HG03520 (cell line): Measurements from ENCODE around the gene VAX1.
"Not testable (repeated sequence)": the region's sequence is repeated elsewhere in the genome, so short reads cannot be mapped to it uniquely, and the experiment has no call there.

Source experiments
- ATAC-seq: cut with Tn5 transposase; IDR thresholded peaks from one replicate; pipeline ENCODE4 v1.9.1; 2021; ENCODE audit warnings: mild to moderate bottlenecking, moderate library complexity; ENCODE audit not compliant: unreplicated experiment

Gene VAX1

DNA sequence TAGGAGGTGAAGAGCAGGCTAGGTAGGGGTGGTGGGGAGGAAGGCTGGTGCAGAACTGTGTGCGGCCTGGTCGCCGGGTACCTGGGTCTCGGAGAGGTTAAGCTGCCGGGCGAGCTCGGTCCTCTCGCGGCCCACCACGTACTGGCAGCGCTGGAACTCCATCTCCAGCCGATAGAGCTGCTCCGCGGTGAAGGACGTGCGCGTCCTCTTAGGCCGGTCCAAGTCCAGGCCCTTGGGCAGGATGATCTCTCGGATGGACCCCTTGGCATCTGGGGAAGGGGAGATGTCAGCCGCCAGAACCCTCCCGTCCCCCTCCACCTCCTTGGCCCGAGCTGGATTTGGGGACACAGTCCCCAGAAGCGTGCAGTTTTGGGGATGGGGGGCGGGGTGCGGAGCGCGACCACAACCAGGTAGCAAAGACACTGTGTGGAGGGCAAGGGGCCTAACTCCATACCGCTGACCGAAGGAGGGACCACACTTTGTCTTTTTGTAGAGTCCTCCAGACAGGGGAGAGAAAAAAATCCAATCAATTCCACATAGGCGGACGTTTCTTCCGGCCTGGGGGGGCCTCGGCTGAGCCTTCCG, 1.6 kb downstream of the VAX1 start:
- ATAC-seq = no peak

DNA sequence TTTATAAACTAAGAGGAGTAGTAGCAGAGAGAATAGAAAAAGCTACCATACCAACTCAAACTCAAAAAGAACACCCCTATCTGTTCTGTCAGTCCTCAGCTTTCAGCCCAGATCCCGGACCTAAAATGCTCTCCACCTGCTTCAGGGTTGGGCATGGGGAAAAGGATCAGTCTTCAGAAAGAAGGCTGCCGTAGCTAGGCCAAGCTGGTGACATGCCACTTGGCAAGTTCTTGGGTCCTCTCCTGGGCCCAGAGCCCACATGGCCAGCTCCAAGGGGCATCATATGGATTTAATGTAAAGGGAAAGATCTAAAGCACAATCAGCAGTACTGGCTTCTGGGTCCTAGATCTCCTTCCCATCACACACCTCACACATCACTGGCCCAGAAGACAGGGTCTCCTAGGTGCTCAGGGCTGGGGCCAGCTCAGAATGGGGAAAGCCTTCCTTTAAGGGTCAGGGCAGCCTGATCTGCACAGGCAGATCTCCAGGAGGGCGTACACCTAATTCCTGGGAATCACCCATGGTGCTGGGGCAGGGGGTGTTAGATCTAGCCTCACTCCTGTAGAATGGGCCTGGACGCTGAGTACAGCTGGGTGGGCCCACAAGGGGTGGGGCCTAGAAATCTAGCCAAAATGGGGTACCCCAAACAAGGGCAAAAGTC, 2.5 kb downstream of the VAX1 start:
- no peak for ATAC-seq

DNA sequence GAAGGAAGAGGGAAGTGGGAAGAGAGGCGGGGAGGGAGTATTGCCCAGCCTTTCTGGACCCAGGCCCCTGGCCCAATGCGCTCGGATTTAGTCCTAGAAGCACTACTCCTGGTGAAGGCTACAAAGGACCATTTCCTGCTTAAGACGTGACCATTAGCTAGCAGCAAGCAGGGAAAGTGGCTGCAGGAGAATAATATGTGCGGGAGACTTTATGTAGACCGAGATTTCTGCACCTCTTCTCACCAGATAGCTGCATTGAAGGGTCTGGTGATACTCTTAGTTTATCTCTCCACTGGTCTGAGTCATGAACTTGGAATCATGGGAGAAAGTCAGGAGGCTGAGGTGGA, 3.1 kb downstream of the VAX1 start:
- ATAC-seq = no peak

DNA sequence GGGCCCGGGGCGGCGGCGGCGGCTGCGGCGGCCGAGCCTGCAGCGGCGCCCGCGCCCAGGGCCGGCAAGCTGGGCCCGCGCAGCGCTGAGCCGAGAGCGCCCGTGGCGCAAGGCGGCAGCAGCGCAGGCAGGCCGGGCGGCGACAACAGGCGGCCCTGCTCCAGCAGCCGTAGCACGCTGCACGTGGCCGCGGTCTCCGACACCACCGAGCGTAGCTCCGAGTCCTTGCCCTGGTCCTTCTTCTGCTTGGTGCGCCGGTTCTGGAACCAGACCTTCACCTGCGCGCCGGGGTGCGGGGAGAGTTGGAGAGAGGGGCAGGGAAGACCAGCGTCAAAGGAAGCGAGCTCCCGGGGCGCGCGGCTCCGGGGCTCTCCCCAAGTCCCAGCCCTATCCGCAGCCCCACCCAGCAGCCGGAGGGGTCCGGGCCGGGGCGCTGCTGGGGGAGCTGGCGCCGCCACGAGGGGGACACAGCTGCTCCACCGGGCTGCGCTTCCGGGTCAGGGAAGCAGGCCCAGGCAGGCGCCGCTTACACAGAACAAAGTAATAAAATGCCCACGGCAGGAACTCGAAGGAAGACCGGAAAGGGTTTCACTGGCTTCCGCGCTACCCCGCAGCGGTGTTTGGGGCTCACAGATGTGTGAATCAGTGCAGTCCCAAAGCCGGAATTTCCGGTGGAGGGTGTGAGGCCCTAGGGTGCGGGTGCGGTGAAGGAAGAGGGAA, 3.6 kb downstream of the VAX1 start:
- ATAC-seq = no peak

DNA sequence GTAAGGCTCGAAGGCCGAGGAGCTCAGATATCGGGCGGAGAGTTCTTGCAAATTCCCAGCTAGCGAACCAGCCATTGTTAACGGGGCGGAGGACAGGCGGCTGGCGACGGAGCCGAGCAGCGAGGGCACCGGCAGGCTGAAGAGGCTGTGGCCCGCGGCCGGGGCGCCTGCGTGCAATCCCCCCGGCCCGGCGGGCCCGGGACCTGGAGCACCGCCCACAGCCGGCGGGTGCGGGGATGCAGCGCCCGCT, 4.1 kb downstream of the VAX1 start:
- no peak for ATAC-seq

DNA sequence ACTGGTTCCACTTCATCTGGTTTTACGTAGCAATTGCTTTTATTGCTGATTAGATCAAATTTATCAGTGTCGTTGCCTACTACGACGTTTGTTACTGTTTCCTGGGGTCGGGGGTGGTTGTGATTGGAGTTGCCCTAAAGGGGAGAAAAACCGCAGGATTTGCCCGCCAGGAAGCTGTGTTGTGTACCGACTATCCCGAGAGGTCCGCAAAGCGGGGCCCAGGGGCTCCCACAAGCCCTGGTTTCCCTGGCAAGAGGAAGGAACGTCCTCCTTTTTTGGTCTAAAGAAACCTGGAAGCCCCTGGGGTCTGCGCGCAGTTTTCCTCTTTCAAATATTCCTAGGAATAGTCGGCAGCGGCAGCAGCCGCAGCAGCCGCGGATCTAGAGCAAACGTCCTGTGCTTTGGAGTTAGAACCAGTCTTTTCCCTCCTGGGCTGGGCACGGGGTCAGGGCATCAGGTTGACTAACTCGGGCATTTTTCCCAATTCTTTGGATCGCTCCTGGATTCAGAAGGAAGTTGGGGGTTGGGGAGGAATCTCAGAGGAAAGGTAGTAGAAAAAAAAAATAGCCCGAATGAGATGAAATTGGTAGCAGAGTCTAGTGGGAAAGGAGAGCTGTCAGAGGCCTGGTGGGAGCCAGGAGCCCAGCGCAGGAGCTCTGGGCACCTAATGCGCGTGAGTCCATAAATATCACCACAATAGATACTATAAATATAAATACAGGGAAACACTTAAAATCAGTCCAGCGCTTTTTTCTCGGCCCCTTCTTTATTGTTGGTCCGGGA, 4.6 kb downstream of the VAX1 start:
- ATAC-seq = no peak

DNA sequence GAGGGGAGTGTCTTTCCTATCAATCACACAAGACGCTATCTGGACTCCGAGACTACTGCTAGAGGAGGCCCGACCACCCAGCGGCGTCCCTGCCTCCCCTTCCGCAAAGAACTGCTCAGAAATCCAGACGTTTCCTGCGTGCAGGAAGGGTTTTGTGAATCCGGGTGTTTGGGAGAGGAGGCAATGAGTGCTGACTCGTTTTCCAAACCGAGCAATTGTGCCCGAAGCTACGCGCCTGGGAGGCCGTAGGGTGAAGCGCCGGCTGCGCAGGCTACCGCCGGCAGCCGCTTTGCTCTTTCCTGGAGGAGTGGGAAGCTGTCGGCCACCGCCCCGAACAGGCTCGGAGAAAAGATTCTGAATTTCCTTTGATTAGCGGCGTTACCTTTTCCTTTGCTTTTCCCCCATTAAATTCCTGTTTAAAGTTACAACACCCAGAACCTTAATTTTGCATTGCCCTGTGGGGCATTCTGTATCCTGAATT, 5.3 kb downstream of the VAX1 start:
- no peak for ATAC-seq

DNA sequence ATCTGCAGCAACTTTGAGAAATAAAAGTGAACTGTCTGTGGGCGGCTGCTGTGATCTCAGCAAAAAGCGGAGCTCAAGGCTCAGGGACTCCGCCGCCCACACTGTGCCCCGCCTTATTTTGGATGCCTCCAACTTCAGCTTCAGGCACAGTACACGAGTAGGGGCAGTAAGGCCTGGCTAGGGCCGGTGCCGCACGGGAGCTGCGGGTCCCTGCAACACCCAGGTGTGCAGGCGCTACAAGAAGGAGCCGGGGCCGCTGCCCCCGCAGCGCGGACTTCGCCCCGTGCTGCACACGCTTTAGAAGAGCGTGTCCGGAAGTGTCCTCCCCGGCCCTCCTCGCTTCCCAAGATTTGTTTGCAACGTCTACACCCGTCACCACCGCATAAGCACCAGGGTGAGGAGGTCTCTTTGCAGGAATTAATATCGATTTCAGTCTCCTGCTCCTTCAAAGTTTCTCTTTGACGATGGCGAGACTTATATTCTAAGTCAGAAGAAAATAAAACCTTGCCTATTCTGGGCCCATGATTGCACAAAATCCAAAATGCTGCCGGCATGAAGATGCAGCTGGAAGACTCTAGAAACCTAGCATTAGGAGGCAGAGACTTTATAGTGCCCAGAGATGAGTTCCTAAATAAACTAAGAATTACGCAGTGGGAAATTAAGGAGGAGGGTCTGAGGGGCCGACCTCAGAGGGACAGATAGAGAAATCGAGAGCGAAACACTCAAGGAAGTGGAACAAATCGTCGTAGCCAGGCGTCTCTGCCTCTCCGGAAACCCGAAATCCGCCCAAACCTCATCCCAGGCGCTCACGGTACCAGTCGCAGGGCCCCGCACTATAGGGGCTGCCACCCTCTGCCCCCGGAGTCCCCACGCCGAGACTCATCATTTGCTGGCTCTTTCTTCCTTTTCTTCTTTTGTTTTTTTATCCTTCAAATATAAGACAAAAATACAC, 6.4 kb downstream of the VAX1 start:
- ATAC-seq = no peak

DNA sequence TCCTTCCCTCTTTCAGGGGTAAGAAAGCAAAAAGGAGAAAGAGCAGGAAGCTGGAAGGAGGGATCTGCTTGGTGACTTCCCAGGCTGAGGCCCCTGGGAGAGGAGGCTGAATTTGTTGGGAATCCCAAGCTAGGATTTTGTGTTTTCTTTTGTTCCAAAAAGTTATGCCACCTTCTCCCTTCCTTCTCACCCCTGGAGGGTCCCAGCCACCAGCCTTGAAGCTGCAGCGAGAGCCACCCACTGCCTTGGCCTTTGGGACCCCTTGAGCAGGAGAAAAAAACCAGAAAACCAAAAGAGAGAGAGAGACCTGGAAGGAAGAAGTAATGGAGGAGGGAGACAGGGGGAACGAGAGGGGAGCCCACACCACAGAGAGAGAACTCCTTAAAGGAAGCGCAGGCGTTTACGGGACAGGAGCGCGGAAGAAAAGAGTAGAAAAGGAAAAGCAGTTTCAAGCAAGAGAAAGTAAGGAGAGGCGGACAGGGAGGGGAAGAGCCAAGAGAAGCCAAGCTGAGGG, 7.2 kb downstream of the VAX1 start:
- no peak for ATAC-seq

DNA sequence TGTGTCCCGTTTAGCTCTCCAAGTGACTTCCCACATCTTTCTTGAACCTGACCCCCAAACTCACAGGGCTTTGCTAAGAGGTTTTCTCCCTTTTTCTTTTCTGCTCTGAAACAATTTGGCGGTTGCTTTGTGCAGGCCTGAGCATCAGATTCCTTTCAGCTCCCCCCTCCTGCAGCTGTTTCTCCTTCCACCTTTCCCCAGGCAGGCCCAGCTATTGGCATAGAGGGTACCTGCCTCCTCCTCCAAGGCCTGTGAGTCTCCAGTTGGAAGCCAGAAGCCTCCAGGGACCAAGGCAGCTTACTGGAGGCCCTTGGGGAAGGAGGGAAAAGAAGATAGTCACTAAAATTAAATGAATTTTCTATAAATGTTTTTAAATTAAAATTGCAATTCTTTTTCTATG, 7.7 kb downstream of the VAX1 start:
- no peak for ATAC-seq

DNA sequence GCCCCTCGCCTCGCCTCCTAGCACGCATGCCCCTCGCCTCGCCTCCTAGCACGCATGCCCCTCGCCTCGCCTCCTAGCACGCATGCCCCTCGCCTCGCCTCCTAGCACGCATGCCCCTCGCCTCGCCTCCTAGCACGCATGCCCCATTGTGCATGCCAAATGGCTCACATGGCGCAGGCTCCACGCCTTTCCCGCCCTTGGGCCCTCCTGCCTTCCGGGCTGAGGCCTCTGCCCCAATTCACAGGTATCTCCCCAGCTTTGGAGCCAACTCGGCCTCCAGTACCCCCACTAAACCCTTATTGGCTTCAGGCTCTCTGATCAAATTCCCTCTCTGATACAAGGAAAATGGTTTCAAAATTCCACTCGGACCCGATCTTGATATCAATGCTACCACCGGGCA, 11.4 kb downstream of the VAX1 start:
- not testable (repeated sequence) for ATAC-seq

DNA sequence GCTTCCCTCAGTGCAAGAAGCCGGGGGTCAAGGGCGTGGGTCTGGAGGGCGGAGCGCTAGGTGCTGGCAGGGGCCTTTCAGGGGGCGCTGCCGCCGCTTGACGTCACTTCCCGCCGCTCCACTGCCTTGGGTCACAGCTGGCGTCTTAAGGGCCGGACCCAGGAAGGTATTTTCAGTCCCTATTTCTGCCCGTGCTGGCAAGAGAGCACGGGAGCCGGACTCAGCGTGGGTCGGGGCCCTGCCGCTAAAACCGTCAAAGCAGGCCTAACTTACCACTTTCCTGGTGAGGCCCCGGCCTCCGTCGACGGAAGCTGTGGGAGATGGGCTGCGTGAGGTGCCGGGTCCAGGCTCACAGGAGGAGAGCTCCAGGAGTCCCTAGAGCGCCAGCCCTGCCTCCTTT, 12.0 kb downstream of the VAX1 start:
- no peak for ATAC-seq

DNA sequence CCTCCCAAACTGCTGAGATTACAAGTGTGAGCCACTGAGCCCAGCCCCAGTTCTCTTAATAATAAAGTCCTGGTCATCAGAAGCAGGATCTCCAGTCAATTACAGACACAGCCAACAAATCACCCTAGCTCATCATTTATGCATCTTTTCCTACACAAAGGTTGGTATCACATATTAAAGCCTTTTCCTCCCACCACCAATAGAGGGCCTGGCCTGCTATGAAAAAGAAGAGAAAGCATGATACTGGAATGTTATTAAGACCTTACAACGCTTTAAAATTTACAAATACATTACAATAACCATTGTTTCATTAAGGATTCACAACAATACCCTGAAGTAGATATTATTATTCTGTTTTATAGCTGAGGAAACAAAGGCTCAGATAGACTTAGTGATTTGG, 25.9 kb downstream of the VAX1 start:
- no peak for ATAC-seq

DNA sequence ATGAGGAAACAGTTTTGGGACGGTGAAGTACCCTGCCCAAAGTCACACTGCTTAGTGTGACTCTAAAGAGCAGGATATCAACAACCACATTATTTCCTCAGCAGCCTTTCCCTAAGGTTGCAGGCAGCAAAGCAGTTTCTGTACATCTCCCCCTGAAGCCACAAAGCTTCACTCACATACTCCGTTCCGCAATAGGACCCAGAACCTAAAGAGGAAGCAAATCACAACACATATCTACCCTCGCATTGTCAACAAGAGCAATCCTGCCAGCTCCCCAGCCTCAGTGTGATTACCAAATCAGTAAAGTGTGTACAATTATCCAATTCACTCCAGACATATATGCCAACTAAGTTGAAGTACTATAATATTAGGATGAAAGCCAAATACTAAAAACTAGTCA, 30.8 kb downstream of the VAX1 start:
- no peak for ATAC-seq

DNA sequence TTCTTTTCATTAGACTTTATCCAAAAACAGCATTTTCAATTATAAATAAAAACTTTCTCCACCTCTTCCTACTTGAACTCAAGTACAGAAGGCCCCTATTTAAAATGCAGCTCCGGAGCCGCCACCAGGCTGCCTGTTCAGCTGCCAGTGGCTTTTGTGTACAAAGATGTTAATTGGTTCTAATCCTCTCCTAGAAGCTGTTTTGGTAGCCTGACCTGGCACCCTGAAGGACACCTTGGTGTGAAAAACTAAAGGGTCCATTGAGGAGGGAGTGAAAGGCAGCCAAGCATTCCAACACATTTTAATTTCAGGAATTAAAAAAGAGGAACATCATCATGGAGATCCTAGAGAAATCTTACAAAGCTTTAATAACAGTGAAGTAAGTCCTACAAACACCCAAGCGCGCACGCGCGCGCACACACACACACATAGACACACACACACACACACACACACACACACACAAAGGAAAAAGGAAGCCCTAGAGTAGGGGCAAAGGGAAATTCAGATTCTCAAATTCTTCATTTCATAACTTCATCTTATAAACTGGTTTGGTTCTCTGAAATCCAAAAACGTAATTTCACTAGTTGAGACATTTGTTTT, 41.4 kb downstream of the VAX1 start:
- ATAC-seq = no peak

DNA sequence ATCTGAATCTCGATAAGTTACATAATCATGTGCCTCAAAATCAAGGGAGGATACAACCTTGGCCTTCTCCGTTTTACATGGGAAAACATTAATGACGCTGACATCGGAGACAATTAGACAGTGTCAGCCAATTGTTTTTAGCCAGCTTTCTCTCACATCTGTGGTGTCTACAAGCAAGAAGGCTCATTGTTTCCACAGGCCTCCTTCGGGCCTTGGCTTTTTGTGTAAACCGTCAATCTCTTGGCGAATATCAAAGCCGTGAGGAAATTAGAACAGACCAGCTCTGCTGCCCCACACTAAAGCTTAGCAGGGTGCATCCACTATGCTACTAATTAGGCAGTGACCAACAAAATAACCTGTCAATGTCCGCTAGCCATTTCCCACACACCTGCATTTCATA, 43.2 kb downstream of the VAX1 start:
- ATAC-seq = no peak

DNA sequence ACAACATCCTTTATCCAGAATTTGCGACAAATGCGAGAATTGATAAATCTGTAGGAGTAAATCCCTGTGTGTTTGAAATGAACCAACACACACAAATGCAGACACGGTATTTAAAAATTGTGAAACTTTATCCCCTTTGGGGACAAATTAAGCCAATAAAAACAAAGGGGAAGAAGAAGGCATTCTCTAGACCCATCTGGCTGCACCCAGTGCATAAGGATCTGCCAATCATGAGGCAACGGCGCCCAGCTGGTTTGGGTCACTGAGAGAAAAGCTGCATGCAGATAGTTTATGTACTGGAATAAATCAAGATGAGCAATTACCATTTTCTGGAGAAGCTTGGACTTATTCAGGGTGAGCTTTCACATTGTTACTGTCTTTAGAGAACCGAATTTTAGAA, 45.7 kb downstream of the VAX1 start:
- no peak for ATAC-seq

DNA sequence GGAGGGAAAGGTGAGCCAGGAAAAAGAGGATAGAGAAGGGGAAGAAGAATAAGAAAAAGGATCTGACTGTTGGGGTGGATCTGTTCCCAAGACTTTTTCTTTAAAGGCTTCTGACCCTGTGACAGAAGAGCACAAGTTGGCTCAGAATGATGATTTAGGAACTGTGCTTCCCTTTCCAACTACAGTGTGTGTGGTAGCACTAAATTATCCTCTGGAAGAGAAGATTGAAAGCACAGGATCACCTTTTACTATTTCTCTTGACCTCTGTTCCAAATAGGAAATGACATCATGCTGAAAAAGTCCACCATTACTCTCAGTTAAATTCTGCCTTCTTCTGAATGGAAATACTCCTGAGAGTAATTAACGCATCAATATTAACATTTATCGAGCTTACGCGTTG, 47.2 kb downstream of the VAX1 start:
- ATAC-seq = no peak

DNA sequence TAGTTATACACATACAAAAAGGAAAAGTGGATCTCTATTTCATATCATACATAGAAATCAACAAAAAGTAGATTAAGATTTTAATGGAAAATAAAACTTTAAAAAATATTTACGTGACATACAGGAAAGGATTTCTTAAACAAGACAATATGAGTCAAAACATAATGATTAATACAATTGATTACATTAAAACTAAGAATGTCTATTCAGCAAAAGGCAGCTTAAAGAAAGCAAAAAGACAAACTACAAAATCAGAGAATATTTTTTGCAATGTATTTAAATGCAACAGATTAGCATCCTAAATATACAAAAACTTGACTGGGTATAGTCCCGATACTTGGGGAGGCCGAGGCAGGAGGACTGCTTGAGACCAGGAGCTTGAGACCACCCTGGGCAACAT, 50.5 kb downstream of the VAX1 start:
- ATAC-seq = no peak

DNA sequence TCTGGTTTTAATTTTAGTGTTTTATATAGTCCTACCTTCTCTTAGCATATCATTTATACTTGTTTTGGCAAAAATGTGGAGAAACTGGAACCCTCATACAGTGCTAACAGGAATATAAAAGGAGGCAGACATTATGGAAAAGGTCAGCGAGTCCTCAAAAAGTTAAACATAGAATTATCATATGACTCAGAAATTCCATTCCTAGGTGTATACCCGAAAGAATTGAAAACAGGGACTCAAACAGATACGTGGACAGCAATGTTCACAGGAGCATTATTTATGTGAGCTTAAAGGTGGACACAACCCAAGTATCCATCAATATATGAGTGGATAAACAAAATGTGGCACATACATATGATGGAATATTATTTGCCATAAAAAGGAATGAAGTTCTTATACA, 51.5 kb downstream of the VAX1 start:
- no peak for ATAC-seq
